ENCODE data around the gene MBD2. TPM values are rescaled to one million over a fixed set of nuclear protein-coding genes. Genes with fewer than 3 reads are reported as not detected.
"Not testable (repeated sequence)": the region's sequence is repeated elsewhere in the genome, so short reads cannot be mapped to it uniquely, and the experiment has no call there.

Gene MBD2
- total RNA-seq, 3 donors from 2014 or later (not counting 1 experiment from before 2014, with no cell fraction given): 74.8 to 107 (median 92.3) TPM

- Mint-ChIP-seq H3K4me1 (peaks cover 48 to 57% of the 10 kb centered on the region in 2 donors), H3K27me3 (ENCODE audit: low read depth in 2 of 2) (no peaks in the 10 kb centered on the region), H3K27ac (peak overlapping the region; percentile 87 to 98), H3K4me3 (peak overlapping the region; percentile 94), H3K9me3 (no peaks in the 10 kb centered on the region), H3K36me3 (no peaks in the 10 kb centered on the region)
- intact Hi-C loops (cut with micrococcal nuclease): no loop called here
- Histone ChIP-seq H3K27ac (ENCODE audit: low read length) (peak overlapping the region; percentile 66), H3K4me1 (ENCODE audit: control insufficient read depth, insufficient read depth, low read length) (peaks cover 20% of the 10 kb centered on the region), H3K36me3 (ENCODE audit: control insufficient read depth, insufficient read depth, low read length) (peaks cover 2% of the 10 kb centered on the region), H3K27me3 (ENCODE audit: control insufficient read depth, insufficient read depth, low read length) (no peaks in the 10 kb centered on the region), H3K9me3 (ENCODE audit: control insufficient read depth, insufficient read depth, low read length) (no peaks in the 10 kb centered on the region), H3K4me3 (ENCODE audit: low read length) (peak overlapping the region; percentile 47)
- 13% methylated on average over 5 of the region's 5 CpGs for WGBS (ENCODE audit: insufficient coverage)
- ATAC-seq: peak; percentile 22 to 40 (median 32)
- TF ChIP-seq, protein P1, sequence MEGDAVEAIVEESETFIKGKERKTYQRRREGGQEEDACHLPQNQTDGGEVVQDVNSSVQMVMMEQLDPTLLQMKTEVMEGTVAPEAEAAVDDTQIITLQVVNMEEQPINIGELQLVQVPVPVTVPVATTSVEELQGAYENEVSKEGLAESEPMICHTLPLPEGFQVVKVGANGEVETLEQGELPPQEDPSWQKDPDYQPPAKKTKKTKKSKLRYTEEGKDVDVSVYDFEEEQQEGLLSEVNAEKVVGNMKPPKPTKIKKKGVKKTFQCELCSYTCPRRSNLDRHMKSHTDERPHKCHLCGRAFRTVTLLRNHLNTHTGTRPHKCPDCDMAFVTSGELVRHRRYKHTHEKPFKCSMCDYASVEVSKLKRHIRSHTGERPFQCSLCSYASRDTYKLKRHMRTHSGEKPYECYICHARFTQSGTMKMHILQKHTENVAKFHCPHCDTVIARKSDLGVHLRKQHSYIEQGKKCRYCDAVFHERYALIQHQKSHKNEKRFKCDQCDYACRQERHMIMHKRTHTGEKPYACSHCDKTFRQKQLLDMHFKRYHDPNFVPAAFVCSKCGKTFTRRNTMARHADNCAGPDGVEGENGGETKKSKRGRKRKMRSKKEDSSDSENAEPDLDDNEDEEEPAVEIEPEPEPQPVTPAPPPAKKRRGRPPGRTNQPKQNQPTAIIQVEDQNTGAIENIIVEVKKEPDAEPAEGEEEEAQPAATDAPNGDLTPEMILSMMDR (IDR thresholded peaks at IDR 0.05): no peak
- DNase-seq: peak; percentile 25 to 84
Measured at GRCh38 chr18:54222922-54223567, 1.4 kb downstream of the MBD2 start.

DNA sequence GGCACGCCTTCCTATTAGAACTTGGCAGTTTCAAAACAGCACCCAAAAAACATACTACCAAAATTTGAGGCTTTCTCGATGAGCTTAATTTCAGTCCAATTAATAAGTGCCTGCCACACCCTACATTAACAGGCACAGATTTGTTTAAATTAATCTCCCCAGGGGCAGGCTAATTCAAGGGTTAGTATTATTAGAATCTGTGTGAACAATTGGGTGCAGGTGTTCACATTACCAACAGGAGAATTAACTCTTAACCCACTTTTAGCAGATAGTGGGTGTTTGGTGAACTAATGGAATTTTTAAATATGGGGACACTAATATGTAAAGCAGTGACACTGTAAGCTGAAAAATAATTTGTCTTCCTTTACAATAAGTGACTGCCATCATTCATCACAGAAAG, 4.1 kb downstream of the MBD2 start:
- Histone ChIP-seq H3K4me3 (ENCODE audit: low read length) (no peak overlapping the region), H3K36me3 (ENCODE audit: control insufficient read depth, insufficient read depth, low read length) (peaks cover 2% of the 10 kb centered on the region), H3K9me3 (ENCODE audit: control insufficient read depth, insufficient read depth, low read length) (no peaks in the 10 kb centered on the region), H3K4me1 (ENCODE audit: control insufficient read depth, insufficient read depth, low read length) (peaks cover 20% of the 10 kb centered on the region), H3K27me3 (ENCODE audit: control insufficient read depth, insufficient read depth, low read length) (no peaks in the 10 kb centered on the region), H3K27ac (ENCODE audit: low read length) (no peak overlapping the region)
- H3K9me3 Mint-ChIP-seq: no peaks in the 10 kb centered on the region
- intact Hi-C loops (cut with micrococcal nuclease): no loop called here
- TF ChIP-seq, protein P1 (IDR thresholded peaks at IDR 0.05): no peak
- H3K4me3 Mint-ChIP-seq: no peak overlapping the region
- 67% methylated on average over 2 of the region's 2 CpGs for WGBS (ENCODE audit: insufficient coverage)
- no peaks in the 10 kb centered on the region for H3K36me3 Mint-ChIP-seq
- H3K27ac Mint-ChIP-seq: no peak overlapping the region
- DNase-seq: no peak
- ATAC-seq: no peak
- peaks cover 59 to 67% of the 10 kb centered on the region in 2 donors for H3K4me1 Mint-ChIP-seq
- H3K27me3 Mint-ChIP-seq (ENCODE audit: low read depth in 2 of 2): no peaks in the 10 kb centered on the region

DNA sequence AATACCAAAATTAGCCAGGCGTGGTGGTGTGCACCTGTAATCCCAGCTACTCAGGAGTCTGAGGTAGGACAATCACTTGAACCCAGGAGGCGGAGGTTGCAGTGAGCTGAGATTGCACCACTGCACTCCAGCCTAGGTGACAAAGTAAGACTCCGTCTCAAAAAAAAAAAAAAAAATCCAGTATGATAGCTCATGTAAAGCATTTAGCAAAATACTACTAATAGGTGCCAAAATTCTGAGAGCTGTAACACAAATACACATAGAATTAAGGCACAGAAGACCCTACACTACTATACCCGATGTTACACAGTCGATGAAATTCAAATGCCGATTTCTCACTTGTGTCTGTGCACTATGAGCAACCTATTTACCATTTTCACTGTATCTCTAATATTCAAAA, 5.7 kb downstream of the MBD2 start:
- Mint-ChIP-seq H3K27ac (peak overlapping the region; percentile 7 to 37), H3K4me1 (peaks cover 53 to 58% of the 10 kb centered on the region in 2 donors)
- H3K27me3 Mint-ChIP-seq (ENCODE audit: low read depth in 2 of 2); H3K36me3 Mint-ChIP-seq; H3K9me3 Mint-ChIP-seq; H3K4me3 ChIP-seq (ENCODE audit: low read length); H3K27me3 ChIP-seq (ENCODE audit: control insufficient read depth, insufficient read depth, low read length); H3K27ac ChIP-seq (ENCODE audit: low read length); H3K9me3 ChIP-seq (ENCODE audit: control insufficient read depth, insufficient read depth, low read length); H3K4me3 Mint-ChIP-seq; H3K36me3 ChIP-seq (ENCODE audit: control insufficient read depth, insufficient read depth, low read length); ATAC-seq; DNase-seq; intact Hi-C loops (cut with micrococcal nuclease): not testable (repeated sequence)
- peaks cover 16% of the 10 kb centered on the region for H3K4me1 ChIP-seq (ENCODE audit: control insufficient read depth, insufficient read depth, low read length)
- WGBS (ENCODE audit: insufficient coverage): 92% methylated on average over 5 of the region's 6 CpGs

GRCh38 chr18:54218299-54218698, 6.2 kb downstream of the MBD2 start:
- no peak overlapping the region for H3K27ac Mint-ChIP-seq
- Histone ChIP-seq H3K36me3 (ENCODE audit: control insufficient read depth, insufficient read depth, low read length) (peaks cover 2% of the 10 kb centered on the region), H3K27ac (ENCODE audit: low read length) (no peak overlapping the region), H3K4me1 (ENCODE audit: control insufficient read depth, insufficient read depth, low read length) (peaks cover 11% of the 10 kb centered on the region), H3K9me3 (ENCODE audit: control insufficient read depth, insufficient read depth, low read length) (no peaks in the 10 kb centered on the region), H3K27me3 (ENCODE audit: control insufficient read depth, insufficient read depth, low read length) (no peaks in the 10 kb centered on the region), H3K4me3 (ENCODE audit: low read length) (no peak overlapping the region)
- 81% methylated on average over 2 of the region's 2 CpGs for WGBS (ENCODE audit: insufficient coverage)
- no peaks in the 10 kb centered on the region for H3K9me3 Mint-ChIP-seq
- peaks cover 48 to 57% of the 10 kb centered on the region in 2 donors for H3K4me1 Mint-ChIP-seq
- no peak overlapping the region for H3K4me3 Mint-ChIP-seq
- no peak for ATAC-seq
- DNase-seq: no peak
- no peaks in the 10 kb centered on the region for H3K27me3 Mint-ChIP-seq (ENCODE audit: low read depth in 2 of 2)
- H3K36me3 Mint-ChIP-seq: no peaks in the 10 kb centered on the region
- TF ChIP-seq, protein P1 (IDR thresholded peaks at IDR 0.05): no peak
- intact Hi-C loops (cut with micrococcal nuclease): no loop called here

Measured in natural killer cell (primary cell).